KMS-11 (cell line): ENCODE measurements around the gene OR2B6.

Source experiments
- H2AFZ ChIP-seq: fragments of 200-600 bp; sonication (generic); 2 replicates; pipeline ENCODE4 v1.6.1; 2016; ENCODE audit warnings: antibody characterized with exemption, mixed run types, low read depth
- H3K27ac ChIP-seq: fragments of 200-600 bp; sonication (generic); 2 replicates; pipeline ENCODE4 v1.6.1; 2016; ENCODE audit warnings: mild to moderate bottlenecking, mixed run types
- H3K27me3 ChIP-seq: fragments of 200-600 bp; sonication (generic); 2 replicates; pipeline ENCODE4 v1.6.1; 2017; ENCODE audit warnings: mild to moderate bottlenecking, low read depth, mixed run types, moderate library complexity; ENCODE audit not compliant: insufficient read depth
- H3K36me3 ChIP-seq: fragments of 200-600 bp; sonication (generic); 2 replicates; pipeline ENCODE4 v1.6.1; 2017; ENCODE audit warnings: mild to moderate bottlenecking, mixed run types; ENCODE audit not compliant: insufficient read depth
- H3K4me1 ChIP-seq: fragments of 200-600 bp; sonication (generic); 2 replicates; pipeline ENCODE4 v1.6.1; 2016; ENCODE audit warnings: mild to moderate bottlenecking, low read depth, mixed run types; ENCODE audit not compliant: poor library complexity, severe bottlenecking
- H3K4me2 ChIP-seq: fragments of 200-600 bp; sonication (generic); 2 replicates; pipeline ENCODE4 v1.7.0; 2016; ENCODE audit warnings: mild to moderate bottlenecking, mixed run types
- H3K4me3 ChIP-seq: fragments of 200-600 bp; sonication (generic); IDR thresholded peaks from 2 replicates; pipeline ENCODE4 v1.6.1; 2017; ENCODE audit warnings: low read depth, low read length, mixed read lengths; ENCODE audit not compliant: insufficient read depth
- H3K79me2 ChIP-seq: fragments of 200-600 bp; sonication (generic); 2 replicates; pipeline ENCODE4 v1.6.1; 2016; ENCODE audit warnings: low read depth, mixed run types; ENCODE audit not compliant: insufficient read depth
- H3K9ac ChIP-seq: fragments of 200-600 bp; sonication (generic); 2 replicates; pipeline ENCODE4 v1.6.1; 2016; ENCODE audit warnings: mild to moderate bottlenecking, mixed run types
- H4K20me1 ChIP-seq: fragments of 200-600 bp; sonication (generic); 2 replicates; pipeline ENCODE4 v1.6.1; 2016; ENCODE audit warnings: mild to moderate bottlenecking, mixed run types; ENCODE audit not compliant: insufficient read depth
- TF ChIP-seq, protein P1 (sequence below): fragments of 200-600 bp; sonication (generic); conservative IDR thresholded peaks from 2 replicates; pipeline ENCODE4 v1.6.1; 2017; ENCODE audit warnings: low read depth, mild to moderate bottlenecking, antibody characterized with exemption, low read length, moderate library complexity, mixed read lengths

Gene OR2B6

DNA sequence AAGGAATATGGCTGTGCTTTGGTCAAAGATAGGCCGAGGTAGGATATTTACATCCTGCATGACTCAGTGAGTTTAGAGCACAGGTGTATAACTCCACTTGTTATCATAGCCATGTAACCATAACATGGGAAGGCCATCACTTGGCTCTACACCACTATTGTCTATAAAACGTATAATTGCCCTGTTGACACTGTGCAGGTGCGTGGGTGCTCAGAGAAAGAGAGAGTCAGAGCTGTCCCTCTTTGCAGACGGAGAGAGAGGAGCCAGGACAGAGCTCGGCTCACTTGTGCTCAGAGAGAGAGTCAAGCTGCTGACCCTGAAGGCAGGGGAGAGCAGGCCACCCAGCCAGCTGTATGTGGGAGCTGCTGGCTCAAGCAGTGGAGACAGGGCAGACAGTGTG, 46.0 kb downstream of the OR2B6 start:
- Histone ChIP-seq H3K36me3 (no peaks in the 10 kb centered on the region), H3K27ac (no peak overlapping the region), H3K9ac (no peak overlapping the region), H3K27me3 (no peaks in the 10 kb centered on the region), H3K4me3 (no peak overlapping the region), H4K20me1 (no peaks in the 10 kb centered on the region), H3K4me1 (no peaks in the 10 kb centered on the region), H3K4me2 (no peak overlapping the region), H2AFZ (no peak overlapping the region), H3K79me2 (no peaks in the 10 kb centered on the region)
- TF ChIP-seq, protein P1, sequence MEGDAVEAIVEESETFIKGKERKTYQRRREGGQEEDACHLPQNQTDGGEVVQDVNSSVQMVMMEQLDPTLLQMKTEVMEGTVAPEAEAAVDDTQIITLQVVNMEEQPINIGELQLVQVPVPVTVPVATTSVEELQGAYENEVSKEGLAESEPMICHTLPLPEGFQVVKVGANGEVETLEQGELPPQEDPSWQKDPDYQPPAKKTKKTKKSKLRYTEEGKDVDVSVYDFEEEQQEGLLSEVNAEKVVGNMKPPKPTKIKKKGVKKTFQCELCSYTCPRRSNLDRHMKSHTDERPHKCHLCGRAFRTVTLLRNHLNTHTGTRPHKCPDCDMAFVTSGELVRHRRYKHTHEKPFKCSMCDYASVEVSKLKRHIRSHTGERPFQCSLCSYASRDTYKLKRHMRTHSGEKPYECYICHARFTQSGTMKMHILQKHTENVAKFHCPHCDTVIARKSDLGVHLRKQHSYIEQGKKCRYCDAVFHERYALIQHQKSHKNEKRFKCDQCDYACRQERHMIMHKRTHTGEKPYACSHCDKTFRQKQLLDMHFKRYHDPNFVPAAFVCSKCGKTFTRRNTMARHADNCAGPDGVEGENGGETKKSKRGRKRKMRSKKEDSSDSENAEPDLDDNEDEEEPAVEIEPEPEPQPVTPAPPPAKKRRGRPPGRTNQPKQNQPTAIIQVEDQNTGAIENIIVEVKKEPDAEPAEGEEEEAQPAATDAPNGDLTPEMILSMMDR, result no peak

DNA sequence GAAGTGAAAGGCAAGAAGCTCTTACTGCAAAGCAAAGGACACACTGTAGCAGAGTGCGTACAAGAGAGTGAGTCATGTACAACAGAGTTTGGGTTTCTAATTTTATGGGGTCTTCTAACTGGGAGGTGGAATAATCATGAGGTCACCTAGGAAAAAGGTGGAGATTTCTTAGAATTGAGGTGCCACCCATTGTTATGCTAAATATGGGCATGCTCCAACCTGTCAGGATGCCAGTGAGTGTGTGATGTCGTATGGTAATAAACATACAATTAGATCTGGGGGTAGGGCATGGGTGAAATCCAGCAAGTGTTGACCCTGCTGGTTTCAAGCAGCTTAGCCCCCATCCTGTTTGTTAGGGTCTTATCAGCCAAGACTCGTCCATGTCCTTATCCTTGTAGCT, 46.6 kb downstream of the OR2B6 start:
- Histone ChIP-seq H3K36me3 (no peaks in the 10 kb centered on the region), H4K20me1 (no peaks in the 10 kb centered on the region), H3K4me1 (no peaks in the 10 kb centered on the region), H3K4me2 (no peak overlapping the region), H2AFZ (no peak overlapping the region), H3K9ac (no peak overlapping the region), H3K27ac (no peak overlapping the region), H3K4me3 (no peak overlapping the region), H3K79me2 (no peaks in the 10 kb centered on the region), H3K27me3 (no peaks in the 10 kb centered on the region)
- TF ChIP-seq, protein P1, result no peak

DNA sequence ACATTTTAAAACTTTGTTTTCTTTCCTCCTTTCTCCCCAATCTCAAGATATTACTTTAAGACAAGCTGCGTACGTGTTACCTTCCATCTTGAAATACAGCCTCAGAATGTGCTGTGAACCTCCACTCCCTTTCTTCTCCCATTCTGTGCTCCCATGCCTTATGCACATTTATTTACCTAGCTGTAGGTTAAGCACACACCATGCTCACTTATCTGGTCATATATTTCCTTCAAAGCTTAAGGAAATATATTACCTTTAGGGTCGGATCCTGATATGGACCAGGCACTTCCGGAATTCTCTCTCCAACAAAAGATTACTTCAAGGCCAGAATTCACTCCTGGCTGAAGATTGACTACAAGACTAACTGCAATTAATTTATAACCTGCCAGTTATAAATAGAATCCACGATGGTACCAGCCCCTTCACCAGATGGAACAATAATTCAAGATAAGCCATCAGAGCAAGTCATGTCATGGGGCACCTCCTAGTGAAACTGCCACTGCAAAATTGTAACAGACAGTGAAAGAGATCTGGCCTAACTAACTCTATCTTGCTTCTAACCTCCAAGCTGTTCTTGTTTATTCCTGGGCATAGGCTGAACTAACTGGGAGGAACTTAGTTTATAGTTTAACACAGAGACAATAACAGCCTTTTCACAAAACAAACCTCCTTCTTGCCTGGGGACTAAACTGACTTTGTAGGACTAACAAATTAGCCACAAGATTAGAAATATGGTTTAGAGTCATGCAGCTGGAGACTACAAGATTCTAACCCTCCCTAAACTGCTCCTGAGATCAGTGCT, 47.5 kb downstream of the OR2B6 start:
- Histone ChIP-seq H3K27ac (no peak overlapping the region), H3K36me3 (no peaks in the 10 kb centered on the region), H4K20me1 (no peaks in the 10 kb centered on the region), H2AFZ (no peak overlapping the region), H3K27me3 (no peaks in the 10 kb centered on the region), H3K4me1 (no peaks in the 10 kb centered on the region), H3K4me3 (no peak overlapping the region), H3K4me2 (no peak overlapping the region), H3K9ac (no peak overlapping the region), H3K79me2 (no peaks in the 10 kb centered on the region)
- TF ChIP-seq, protein P1, result no peak

DNA sequence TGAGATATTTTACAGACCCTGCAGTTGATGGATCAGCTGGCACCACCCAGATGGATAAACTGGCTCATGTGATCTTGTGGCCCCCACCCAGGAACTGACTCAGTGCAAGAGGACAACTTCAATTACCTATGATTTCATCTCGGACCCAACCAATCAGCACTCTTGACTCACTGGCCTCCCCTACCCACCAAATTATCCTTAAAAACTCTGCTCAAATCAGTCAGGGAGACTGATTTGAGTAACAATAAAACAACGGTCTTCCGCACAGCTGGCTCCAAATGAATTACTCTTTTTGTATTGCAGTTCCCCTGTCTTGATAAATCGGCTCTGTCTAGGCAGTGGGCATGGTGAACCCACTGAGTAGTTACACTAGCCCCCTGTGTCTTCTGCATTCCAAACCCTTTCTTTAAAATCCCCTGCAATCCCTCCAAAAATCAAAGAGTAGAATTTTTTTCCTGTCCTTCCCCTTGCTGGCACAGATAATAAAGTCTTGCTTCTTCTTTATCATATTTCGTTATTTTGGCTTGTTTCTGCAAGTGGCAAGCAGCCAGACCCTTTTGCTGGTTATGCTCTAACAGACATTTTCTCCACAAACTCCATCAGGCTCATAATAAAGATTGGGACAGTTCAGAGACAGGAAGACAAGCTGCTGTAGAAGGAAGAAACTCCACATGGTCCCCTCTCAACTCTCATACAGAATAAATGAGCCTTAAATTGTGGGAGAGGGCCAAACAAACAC, 48.3 kb downstream of the OR2B6 start:
- H3K79me2 ChIP-seq, result no peaks in the 10 kb centered on the region
- H3K27me3 ChIP-seq, result no peaks in the 10 kb centered on the region
- H4K20me1 ChIP-seq, result no peaks in the 10 kb centered on the region
- H3K9ac ChIP-seq, result no peak overlapping the region
- no peak overlapping the region for H3K4me3 ChIP-seq
- H2AFZ ChIP-seq, result no peak overlapping the region
- no peak overlapping the region for H3K4me2 ChIP-seq
- TF ChIP-seq, protein P1, result no peak
- H3K4me1 ChIP-seq, result no peaks in the 10 kb centered on the region
- no peak overlapping the region for H3K27ac ChIP-seq
- no peaks in the 10 kb centered on the region for H3K36me3 ChIP-seq
